Measurements from ENCODE around the gene LINGO1. TPM values are rescaled to one million over a fixed set of nuclear protein-coding genes. Genes with fewer than 3 reads are reported as not detected.

The LINGO1 gene
- total and polyA plus RNA-seq, 2 experiments from 2014 or later: 31.8 to 37.0 TPM

DNA sequence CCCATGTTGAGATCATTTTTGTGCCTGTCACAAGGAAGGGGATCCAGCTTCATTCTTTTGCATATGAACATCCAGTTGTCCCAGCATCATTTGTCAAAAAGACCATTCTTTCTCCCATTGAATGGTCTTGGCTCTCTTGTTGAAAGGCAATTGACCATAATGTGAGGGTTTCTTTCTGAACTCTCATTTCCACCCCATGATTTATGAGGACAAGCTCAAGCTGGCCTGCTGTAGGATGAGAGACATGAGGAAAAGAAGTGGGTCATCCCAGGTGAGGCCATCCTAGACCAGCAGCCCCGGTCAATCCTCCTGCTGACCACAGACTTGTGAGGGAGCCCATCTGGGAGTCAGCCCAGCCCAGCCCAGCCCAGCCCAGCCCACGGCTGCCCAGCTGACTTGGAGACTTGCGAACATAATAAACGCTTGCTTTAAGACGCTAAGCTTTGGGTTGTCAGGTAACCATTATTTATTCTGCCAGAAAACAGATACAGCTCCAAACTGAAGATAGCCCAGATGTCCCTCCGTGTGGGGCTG lies 69.0 kb downstream of the LINGO1 start:
- no peak for TF ChIP-seq CTCF (IDR thresholded peaks at IDR 0.05; ENCODE audit: low read depth, low read length)
- H3K27ac ChIP-seq: no peak overlapping the region

More for the DNA sequence above, 69.0 kb downstream of the LINGO1 start:
- Histone ChIP-seq H3K27me3 (no peaks in the 10 kb centered on the region), H3K4me1 (ENCODE audit: low read depth) (peaks cover 5% of the 10 kb centered on the region), H3K4me3 (no peak overlapping the region), H3K36me3 (no peaks in the 10 kb centered on the region), H3K9me3 (ENCODE audit: low read depth) (no peaks in the 10 kb centered on the region)
- no peak for DNase-seq (ENCODE audit: low read depth in 1 of 2, low spot score in 1 of 2)

Other genes with a start within 250 kb of the LINGO1 start
- gene PEAK1, start 212.8 kb downstream of the LINGO1 start, total RNA-seq: 27.8 and 42.0 TPM in 2 replicates
- 15.8 and 23.6 TPM in 2 replicates for gene PEAK1, start 212.8 kb downstream of the LINGO1 start, polyA plus RNA-seq
- 45.6 and 59.3 TPM in 2 replicates for gene HMG20A, start 212.0 kb downstream of the LINGO1 start, total RNA-seq
- gene HMG20A, start 212.0 kb downstream of the LINGO1 start, polyA plus RNA-seq: 40.0 and 47.5 TPM in 2 replicates

Measured in cardiac muscle cell (in vitro differentiated cells and primary cell).